Endothelial cell of umbilical vein (primary cell): Measurements from ENCODE around the gene ALDH1L2. TPM values are rescaled to one million over a fixed set of nuclear protein-coding genes. Genes with fewer than 3 reads are reported as not detected.

Source experiments
- BruUV-seq: library from RNA; stranded (reverse); fragments of 400-500 nt; replicated peaks from 2 replicates; lab custom pipeline; 2021; lab: Mats Ljungman, UMichigan
- CTCF ChIA-PET: fragments of 300-600, 350-600 bp; sonication (Branson Sonifier 250); formaldehyde crosslinking; loops from one replicate; lab custom pipeline; 2021; ENCODE audit warnings: antibody characterized with exemption, inconsistent platforms; lab: Charles Lee
- POLR2A ChIA-PET: fragments of 300-600, 350-600 bp; sonication (Branson Sonifier 250); formaldehyde crosslinking; loops from one replicate; lab custom pipeline; 2021; ENCODE audit warnings: antibody characterized with exemption, inconsistent platforms; lab: Charles Lee
- DNase-seq: peaks from one replicate; pipeline ENCODE4 v3.0.0-alpha.2; 2011; ENCODE audit warnings: low read depth, low spot score
- FAIRE-seq: peaks from 2 replicates; lab custom pipeline; 2011; peaks lifted over from hg19 to GRCh38; lab: Jason Lieb, UNC
- H2AFZ ChIP-seq: 2 replicates; pipeline ENCODE4 v1.6.0; 2012; ENCODE audit warnings: low read depth, low read length, control low read depth, inconsistent platforms
- H3K27ac ChIP-seq: 2 replicates; pipeline ENCODE4 v1.5.1; 2011; ENCODE audit warnings: low read depth, mild to moderate bottlenecking, control low read depth, low read length, moderate library complexity; ENCODE audit not compliant: insufficient read depth
- H3K27me3 ChIP-seq, 2 experiments: 2 replicates each; pipeline versions ENCODE4 v1.6.0 to v1.6.1; 2011; ENCODE audit warnings: low read length in 2 of 2, mixed read lengths in 1 of 2; ENCODE audit not compliant: control insufficient read depth in 2 of 2, insufficient read depth in 2 of 2
- H3K36me3 ChIP-seq, 2 experiments: 2 replicates in 1 of 2; 3 replicates in 1 of 2; pipeline ENCODE4 v1.5.1; 2011; ENCODE audit warnings: low read length in 2 of 2, mild to moderate bottlenecking in 1 of 2, moderate library complexity in 1 of 2; ENCODE audit not compliant: control insufficient read depth in 2 of 2, insufficient read depth in 2 of 2; ENCODE audit errors: extremely low read depth in 1 of 2
- H3K4me1 ChIP-seq: 3 replicates; pipeline ENCODE4 v1.5.1; 2011; ENCODE audit warnings: mild to moderate bottlenecking, low read length; ENCODE audit not compliant: control insufficient read depth, insufficient read depth; ENCODE audit errors: extremely low read depth
- H3K4me2 ChIP-seq: 2 replicates; pipeline ENCODE4 v1.6.1; 2011; ENCODE audit warnings: low read length, control low read depth, mixed read lengths; ENCODE audit not compliant: insufficient read depth
- H3K4me3 ChIP-seq, 3 experiments: fragments of 200-600 bp in 1 of 3; sonication (generic), shearing (Covaris generic) in 1 of 3; replicated peaks in 1 of 3; 2 replicates each; pipeline ENCODE4 v1.5.1; 2011 to 2016; ENCODE audit warnings: control low read depth in 3 of 3, low read length in 3 of 3, mild to moderate bottlenecking in 2 of 3, inconsistent platforms in 1 of 3, low read depth in 1 of 3, moderate library complexity in 1 of 3; ENCODE audit not compliant: insufficient read depth in 1 of 3
- H3K79me2 ChIP-seq: 2 replicates; pipeline ENCODE4 v1.6.0; 2012; ENCODE audit warnings: low read length, inconsistent platforms; ENCODE audit not compliant: control insufficient read depth, insufficient read depth
- H3K9ac ChIP-seq: replicated peaks from 2 replicates; pipeline ENCODE3; 2011; ENCODE audit warnings: low read length, control low read depth; ENCODE audit not compliant: insufficient read depth; ENCODE audit errors: extremely low read depth
- H3K9me1 ChIP-seq: replicated peaks from 3 replicates; pipeline ENCODE4 v1.6.0; 2011; ENCODE audit warnings: mild to moderate bottlenecking, low read length; ENCODE audit not compliant: control insufficient read depth, insufficient read depth; ENCODE audit errors: extremely low read depth
- H3K9me3 ChIP-seq: replicated peaks from 2 replicates; pipeline ENCODE4 v1.5.1; 2012; ENCODE audit warnings: low read length, inconsistent platforms; ENCODE audit not compliant: control insufficient read depth, insufficient read depth
- H4K20me1 ChIP-seq: replicated peaks from 2 replicates; pipeline ENCODE3; 2011; ENCODE audit warnings: mild to moderate bottlenecking, low read length; ENCODE audit not compliant: control insufficient read depth, insufficient read depth; ENCODE audit errors: extremely low read depth
- EZH2 ChIP-seq: IDR thresholded peaks from 2 replicates; pipeline ENCODE4 v1.6.1; 2012; ENCODE audit warnings: borderline replicate concordance, low read depth, mild to moderate bottlenecking, moderate library complexity, low read length, inconsistent platforms; ENCODE audit not compliant: severe bottlenecking
- FOS ChIP-seq: IDR thresholded peaks from 2 replicates; pipeline ENCODE4 v1.6.1; 2011; ENCODE audit warnings: mild to moderate bottlenecking, low read length, moderate library complexity, borderline replicate concordance; ENCODE audit not compliant: insufficient read depth
- GATA2 ChIP-seq: IDR thresholded peaks from 2 replicates; pipeline ENCODE4 v1.7.0; 2011; ENCODE audit warnings: low read depth, mild to moderate bottlenecking, moderate library complexity, mixed read lengths, low read length; ENCODE audit not compliant: insufficient read length, insufficient read depth
- JUN ChIP-seq: IDR thresholded peaks from 2 replicates; pipeline ENCODE4 v1.6.1; 2011; ENCODE audit warnings: borderline replicate concordance, low read depth; ENCODE audit not compliant: insufficient read length, insufficient read depth
- MYC ChIP-seq: IDR thresholded peaks from one replicate; pipeline ENCODE4 v1.6.1; 2011; ENCODE audit warnings: mild to moderate bottlenecking, low read depth, low read length
- POLR2A ChIP-seq: IDR thresholded peaks from 2 replicates; pipeline ENCODE4 v1.6.1; 2012; ENCODE audit warnings: low read depth, mild to moderate bottlenecking, control low read depth, low read length
- POLR2AphosphoS5 ChIP-seq: IDR thresholded peaks from 2 replicates; pipeline ENCODE4 v1.6.1; 2012; ENCODE audit warnings: low read depth, mild to moderate bottlenecking, control low read depth, low read length, moderate library complexity; ENCODE audit not compliant: insufficient read depth
- dilution Hi-C: fragments of 300-500 bp; cut with MboI; formaldehyde crosslinking; loops from one replicate; pipeline ENCODE4 v1.15.0; 2019; ENCODE audit warnings: low sequenced_read_pairs; ENCODE audit not compliant: extremely low pct_ligation_motif_present
- intact Hi-C: fragments of 100-400 bp; cut with micrococcal nuclease; formaldehyde crosslinking; loops from one replicate; pipeline ENCODE4 v1.10.0; 2022
- polyA plus RNA-seq, 4 experiments: library from polyadenylated mRNA; depleted of rRNA in 3 of 4; stranded (reverse) in 3 of 4; unstranded in 1 of 4; fragments of >200 nt; gene quantifications; 2 replicates each; pipeline versions ENCODE4 v1.2.1 to v1.2.3, GENCODE V29; 2011 to 2012; ENCODE audit warnings: missing spikeins in 1 of 4
- total RNA-seq: library from RNA; stranded (reverse); gene quantifications from 2 replicates; pipeline ENCODE4 v1.2.3, GENCODE V29; 2021
- TF ChIP-seq, protein P1 (sequence below), 2 donors: IDR thresholded peaks; 1 replicate in 1 of 2; 2 replicates in 1 of 2; pipeline ENCODE4 v1.5.1; 2011; ENCODE audit warnings: low read length in 2 of 2, mild to moderate bottlenecking in 2 of 2, moderate library complexity in 2 of 2, control low read depth in 1 of 2, inconsistent platforms in 1 of 2, low read depth in 1 of 2; ENCODE audit not compliant: insufficient read depth in 1 of 2; ENCODE audit errors: extremely low read depth in 1 of 2
- TF ChIP-seq, protein P2 (sequence below): IDR thresholded peaks from 2 replicates; pipeline ENCODE4 v1.6.1; 2011; ENCODE audit not compliant: insufficient read depth, insufficient read length

Gene ALDH1L2
- total and polyA plus RNA-seq, 2 donors (not counting 3 experiments of a cell fraction or from before 2014, with no cell fraction given), result 1.4 to 2.5 TPM

DNA sequence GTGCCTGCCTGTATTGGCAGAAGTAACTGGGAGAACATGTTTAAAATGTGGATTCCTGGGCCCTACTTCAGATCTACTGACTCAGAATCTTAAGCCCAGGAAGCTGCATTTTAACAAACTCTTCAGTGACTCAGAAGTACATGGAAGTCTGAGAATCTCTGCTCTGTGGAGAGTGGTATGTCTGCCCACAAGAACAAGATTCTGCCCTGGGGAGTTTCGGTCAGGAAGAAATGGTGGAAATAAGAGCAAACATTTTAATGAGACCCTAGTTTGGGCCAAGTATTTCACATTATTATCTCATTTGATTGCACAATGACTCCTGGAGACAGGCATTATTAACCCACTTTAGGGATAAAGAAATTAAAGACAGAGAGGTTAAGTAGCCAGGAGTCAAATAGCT lies 8.2 kb downstream of the ALDH1L2 start:
- Histone ChIP-seq H3K4me2 (no peak overlapping the region), H3K79me2 (no peaks in the 10 kb centered on the region), H3K36me3 (no peaks in the 10 kb centered on the region), H3K27me3 (no peaks in the 10 kb centered on the region), H3K27ac (no peak overlapping the region), H3K9me3 (no peaks in the 10 kb centered on the region), H4K20me1 (no peaks in the 10 kb centered on the region), H3K4me1 (no peaks in the 10 kb centered on the region), H3K4me3 (no peak overlapping the region), H3K9me1 (no peaks in the 10 kb centered on the region), H2AFZ (no peak overlapping the region), H3K9ac (no peak overlapping the region)
- BruUV-seq, result no TSS peak
- FAIRE-seq (no peak), DNase-seq (no peak)
- dilution Hi-C loops, result no loop called here
- ChIA-PET CTCF (no interaction called here), POLR2A (no interaction called here)
- no peak for TF ChIP-seq MYC
- TF ChIP-seq, protein P1, sequence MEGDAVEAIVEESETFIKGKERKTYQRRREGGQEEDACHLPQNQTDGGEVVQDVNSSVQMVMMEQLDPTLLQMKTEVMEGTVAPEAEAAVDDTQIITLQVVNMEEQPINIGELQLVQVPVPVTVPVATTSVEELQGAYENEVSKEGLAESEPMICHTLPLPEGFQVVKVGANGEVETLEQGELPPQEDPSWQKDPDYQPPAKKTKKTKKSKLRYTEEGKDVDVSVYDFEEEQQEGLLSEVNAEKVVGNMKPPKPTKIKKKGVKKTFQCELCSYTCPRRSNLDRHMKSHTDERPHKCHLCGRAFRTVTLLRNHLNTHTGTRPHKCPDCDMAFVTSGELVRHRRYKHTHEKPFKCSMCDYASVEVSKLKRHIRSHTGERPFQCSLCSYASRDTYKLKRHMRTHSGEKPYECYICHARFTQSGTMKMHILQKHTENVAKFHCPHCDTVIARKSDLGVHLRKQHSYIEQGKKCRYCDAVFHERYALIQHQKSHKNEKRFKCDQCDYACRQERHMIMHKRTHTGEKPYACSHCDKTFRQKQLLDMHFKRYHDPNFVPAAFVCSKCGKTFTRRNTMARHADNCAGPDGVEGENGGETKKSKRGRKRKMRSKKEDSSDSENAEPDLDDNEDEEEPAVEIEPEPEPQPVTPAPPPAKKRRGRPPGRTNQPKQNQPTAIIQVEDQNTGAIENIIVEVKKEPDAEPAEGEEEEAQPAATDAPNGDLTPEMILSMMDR (IDR thresholded peaks at IDR 0.05; ENCODE audit: extremely low read depth in 1 of 2, insufficient read depth in 1 of 2, low read depth in 1 of 2, low read length in 2 of 2), result no peak
- no peak for TF ChIP-seq POLR2AphosphoS5
- intact Hi-C loops, result no loop called here

DNA sequence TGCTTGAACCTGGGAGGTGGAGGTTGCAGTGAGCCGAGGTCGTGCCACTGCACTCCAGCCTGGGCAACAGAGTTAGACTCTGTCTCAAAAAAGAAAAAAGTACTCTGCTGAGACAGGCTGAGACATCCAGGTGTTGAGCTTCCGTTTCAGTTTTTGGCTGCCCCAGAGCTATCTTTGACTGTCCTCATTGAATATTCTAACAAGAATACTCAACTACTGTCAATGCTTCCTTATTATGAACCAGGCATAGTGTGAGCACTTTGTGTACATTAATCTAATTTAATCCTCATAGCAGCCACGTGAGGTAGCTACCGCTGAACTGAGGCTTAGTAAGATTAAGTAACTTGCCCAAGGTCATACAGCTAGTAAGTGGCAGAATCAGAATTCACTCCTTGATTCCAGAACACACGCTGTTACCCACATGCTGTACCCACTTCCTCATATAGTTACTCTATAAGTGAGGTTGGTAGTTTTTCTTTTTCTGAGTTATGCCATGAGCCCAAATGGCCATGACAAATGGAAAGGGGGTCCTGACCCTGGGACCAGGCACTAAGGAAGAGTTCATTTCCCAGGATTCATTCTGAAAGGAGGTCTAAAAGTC lies 11.3 kb downstream of the ALDH1L2 start:
- no peaks in the 10 kb centered on the region for H3K4me1 ChIP-seq
- ChIA-PET POLR2A (no interaction called here), CTCF (interaction anchor here (1.2 to 1.4 kb wide), 3 partner anchors 9 to 114 kb away, joined by 3 read pairs; no protein-coding TSS in a partner anchor)
- H3K79me2 ChIP-seq, result no peaks in the 10 kb centered on the region
- no peaks in the 10 kb centered on the region for H4K20me1 ChIP-seq
- H3K27ac ChIP-seq, result no peak overlapping the region
- H3K27me3 ChIP-seq, result no peaks in the 10 kb centered on the region
- no peak overlapping the region for H3K4me3 ChIP-seq
- intact Hi-C loops (no loop called here), dilution Hi-C loops (no loop called here)
- H3K36me3 ChIP-seq, result no peaks in the 10 kb centered on the region
- H3K9me3 ChIP-seq, result no peaks in the 10 kb centered on the region
- no peak overlapping the region for H3K4me2 ChIP-seq
- TF ChIP-seq POLR2AphosphoS5 (no peak), MYC (no peak), JUN (no peak), GATA2 (no peak), POLR2A (no peak), FOS (no peak), EZH2 (no peak)
- TF ChIP-seq, protein P1 (IDR thresholded peaks at IDR 0.05; ENCODE audit: extremely low read depth in 1 of 2, insufficient read depth in 1 of 2, low read depth in 1 of 2, low read length in 2 of 2), result no peak
- TF ChIP-seq, protein P2, sequence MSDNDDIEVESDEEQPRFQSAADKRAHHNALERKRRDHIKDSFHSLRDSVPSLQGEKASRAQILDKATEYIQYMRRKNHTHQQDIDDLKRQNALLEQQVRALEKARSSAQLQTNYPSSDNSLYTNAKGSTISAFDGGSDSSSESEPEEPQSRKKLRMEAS, result no peak
- BruUV-seq, result no TSS peak
- FAIRE-seq, result no peak
- H2AFZ ChIP-seq, result no peak overlapping the region
- H3K9me1 ChIP-seq, result no peaks in the 10 kb centered on the region
- H3K9ac ChIP-seq, result no peak overlapping the region
- no peak for DNase-seq
